Measurements from ENCODE around the gene NPTXR. TPM values are rescaled to one million over a fixed set of nuclear protein-coding genes. Genes with fewer than 3 reads are reported as not detected.

NPTXR gene
- total and polyA plus RNA-seq, 2 donors = 0.28 to 1.3 TPM

- no peak for DNase-seq (ENCODE audit: low read depth in 6 of 9, low spot score in 9 of 9)
- 96% methylated on average over 15 of the region's 15 CpGs for WGBS
- Histone ChIP-seq H3K27ac (ENCODE audit: low read depth in 1 of 2, low read length in 1 of 2) (no peak overlapping the region), H3K4me3 (ENCODE audit: low read length in 2 of 2) (no peak overlapping the region), H3K9me3 (ENCODE audit: control insufficient read depth in 2 of 2, insufficient read depth in 1 of 2, low read length in 1 of 2) (no peaks in the 10 kb centered on the region), H3K4me1 (ENCODE audit: control insufficient read depth in 2 of 2, insufficient read depth in 2 of 2, low read length in 2 of 2) (peaks cover 8 to 29% of the 10 kb centered on the region in 2 donors), H3K36me3 (ENCODE audit: control insufficient read depth in 2 of 2, insufficient read depth in 2 of 2, low read length in 1 of 2) (peaks cover 28 to 51% of the 10 kb centered on the region in 2 donors), H3K27me3 (ENCODE audit: control insufficient read depth in 2 of 2, insufficient read depth in 1 of 2, low read length in 1 of 2) (no peaks in the 10 kb centered on the region)
These were observed 22.2 kb upstream of the NPTXR start for GRCh38 chr22:38866024-38866398.

GRCh38 chr22:38865201-38866023 lies 21.6 kb upstream of the NPTXR start:
- no peaks in the 10 kb centered on the region for H3K27me3 ChIP-seq (ENCODE audit: control insufficient read depth in 2 of 2, insufficient read depth in 1 of 2, low read length in 1 of 2)
- H3K4me3 ChIP-seq (ENCODE audit: low read length in 2 of 2) = no peak overlapping the region
- no peaks in the 10 kb centered on the region for H3K9me3 ChIP-seq (ENCODE audit: control insufficient read depth in 2 of 2, insufficient read depth in 1 of 2, low read length in 1 of 2)
- H3K27ac ChIP-seq (ENCODE audit: low read depth in 1 of 2, low read length in 1 of 2) = no peak overlapping the region
- H3K36me3 ChIP-seq (ENCODE audit: control insufficient read depth in 2 of 2, insufficient read depth in 2 of 2, low read length in 1 of 2) = peaks cover 28 to 51% of the 10 kb centered on the region in 2 donors
- no peak for DNase-seq (ENCODE audit: low read depth in 6 of 9, low spot score in 9 of 9)
- WGBS = 93% methylated on average over 20 of the region's 20 CpGs
- peaks cover 3 to 26% of the 10 kb centered on the region in 2 donors for H3K4me1 ChIP-seq (ENCODE audit: control insufficient read depth in 2 of 2, insufficient read depth in 2 of 2, low read length in 2 of 2)

DNA sequence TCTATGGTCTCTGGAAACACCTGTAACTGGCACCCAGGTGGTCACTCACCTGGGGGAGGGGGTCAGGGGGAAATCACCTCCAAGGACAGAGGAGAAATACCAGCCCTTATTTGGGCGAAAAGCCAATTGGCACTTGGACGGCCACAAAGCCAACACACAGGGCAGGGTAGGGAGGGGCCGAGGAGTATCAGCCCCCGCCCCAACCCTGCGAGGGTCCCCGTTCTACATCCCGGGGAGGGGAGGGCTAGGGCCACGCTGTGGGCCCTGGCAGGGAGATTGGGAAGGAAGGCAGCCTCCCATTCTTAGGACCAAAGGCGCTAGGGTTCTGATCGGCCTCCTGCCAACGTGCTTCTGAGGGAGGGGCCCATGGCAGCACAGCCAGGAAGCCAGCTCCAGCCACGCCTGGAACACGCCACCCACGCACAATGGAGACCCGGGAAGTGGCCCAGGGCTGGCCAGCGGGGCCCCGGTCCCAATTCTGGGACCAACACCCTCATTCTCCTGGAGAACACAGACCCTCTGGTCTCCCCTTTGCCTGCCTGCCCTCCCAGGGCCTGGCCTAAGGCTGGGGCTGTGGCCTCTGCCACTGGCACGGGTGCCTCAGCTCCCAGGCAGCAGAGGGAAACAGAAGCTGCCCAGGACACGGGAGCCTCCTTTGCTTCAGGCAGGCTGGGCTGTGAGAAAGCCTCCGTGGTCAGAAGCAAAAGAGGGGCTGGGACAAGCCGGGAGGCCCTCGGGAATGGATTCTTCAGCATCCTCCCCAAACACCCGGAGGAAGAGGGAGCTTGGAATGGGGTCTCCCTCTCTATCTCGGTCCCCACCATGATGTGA lies 20.7 kb upstream of the NPTXR start:
- no peak for DNase-seq (ENCODE audit: low read depth in 6 of 9, low spot score in 9 of 9)
- H3K4me3 ChIP-seq (ENCODE audit: low read length in 2 of 2) = no peak overlapping the region
- H3K27ac ChIP-seq (ENCODE audit: low read depth in 1 of 2, low read length in 1 of 2) = no peak overlapping the region
- WGBS = 93% methylated on average over 24 of the region's 24 CpGs
- peaks cover 28 to 45% of the 10 kb centered on the region in 2 donors for H3K36me3 ChIP-seq (ENCODE audit: control insufficient read depth in 2 of 2, insufficient read depth in 2 of 2, low read length in 1 of 2)
- H3K4me1 ChIP-seq (ENCODE audit: control insufficient read depth in 2 of 2, insufficient read depth in 2 of 2, low read length in 2 of 2) = peaks cover 0 to 19% of the 10 kb centered on the region in 2 donors
- H3K9me3 ChIP-seq (ENCODE audit: control insufficient read depth in 2 of 2, insufficient read depth in 1 of 2, low read length in 1 of 2) = no peaks in the 10 kb centered on the region
- H3K27me3 ChIP-seq (ENCODE audit: control insufficient read depth in 2 of 2, insufficient read depth in 1 of 2, low read length in 1 of 2) = no peaks in the 10 kb centered on the region

GRCh38 chr22:38863531-38864131 lies 19.8 kb upstream of the NPTXR start:
- H3K27me3 ChIP-seq (ENCODE audit: control insufficient read depth in 2 of 2, insufficient read depth in 1 of 2, low read length in 1 of 2) = peaks cover 0 to under 1% of the 10 kb centered on the region in 2 donors
- WGBS = 90% methylated on average over 12 of the region's 12 CpGs
- H3K27ac ChIP-seq (ENCODE audit: low read depth in 1 of 2, low read length in 1 of 2) = no peak overlapping the region
- DNase-seq (ENCODE audit: low read depth in 6 of 9, low spot score in 9 of 9) = no peak
- no peak overlapping the region for H3K4me3 ChIP-seq (ENCODE audit: low read length in 2 of 2)
- peaks cover 28 to 36% of the 10 kb centered on the region in 2 donors for H3K36me3 ChIP-seq (ENCODE audit: control insufficient read depth in 2 of 2, insufficient read depth in 2 of 2, low read length in 1 of 2)
- H3K4me1 ChIP-seq (ENCODE audit: control insufficient read depth in 2 of 2, insufficient read depth in 2 of 2, low read length in 2 of 2) = peaks cover 0 to 10% of the 10 kb centered on the region in 2 donors
- no peaks in the 10 kb centered on the region for H3K9me3 ChIP-seq (ENCODE audit: control insufficient read depth in 2 of 2, insufficient read depth in 1 of 2, low read length in 1 of 2)

GRCh38 chr22:38862375-38863329 lies 18.8 kb upstream of the NPTXR start:
- no peak overlapping the region for H3K4me3 ChIP-seq (ENCODE audit: low read length in 2 of 2)
- H3K4me1 ChIP-seq (ENCODE audit: control insufficient read depth in 2 of 2, insufficient read depth in 2 of 2, low read length in 2 of 2) = peaks cover 0 to 8% of the 10 kb centered on the region in 2 donors
- peaks cover 25 to 26% of the 10 kb centered on the region in 2 donors for H3K36me3 ChIP-seq (ENCODE audit: control insufficient read depth in 2 of 2, insufficient read depth in 2 of 2, low read length in 1 of 2)
- DNase-seq (ENCODE audit: low read depth in 6 of 9, low spot score in 9 of 9) = no peak
- H3K9me3 ChIP-seq (ENCODE audit: control insufficient read depth in 2 of 2, insufficient read depth in 1 of 2, low read length in 1 of 2) = no peaks in the 10 kb centered on the region
- H3K27me3 ChIP-seq (ENCODE audit: control insufficient read depth in 2 of 2, insufficient read depth in 1 of 2, low read length in 1 of 2) = peaks cover 0 to 4% of the 10 kb centered on the region in 2 donors
- no peak overlapping the region for H3K27ac ChIP-seq (ENCODE audit: low read depth in 1 of 2, low read length in 1 of 2)
- 95% methylated on average over 14 of the region's 14 CpGs for WGBS

DNA sequence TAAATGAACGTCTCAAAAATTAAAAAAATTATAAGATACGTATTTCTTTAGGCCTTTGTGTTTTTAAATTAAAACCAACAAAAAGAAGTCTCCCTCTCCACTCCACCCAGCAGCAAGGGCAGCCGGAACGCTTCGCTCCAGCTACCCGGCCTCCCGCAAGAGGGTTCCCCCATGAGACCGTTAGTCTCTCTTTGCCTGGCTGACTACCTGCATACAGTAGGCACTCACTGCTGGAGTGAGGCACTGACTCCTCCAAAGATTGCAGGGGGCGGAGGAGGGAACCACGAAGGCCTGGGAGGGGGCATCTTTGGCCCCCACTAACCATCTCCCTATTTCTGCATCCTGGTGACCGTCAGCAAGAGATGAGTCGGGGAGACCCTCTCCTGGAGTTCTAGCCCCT lies 18.1 kb upstream of the NPTXR start:
- H3K9me3 ChIP-seq (ENCODE audit: control insufficient read depth in 2 of 2, insufficient read depth in 1 of 2, low read length in 1 of 2) = no peaks in the 10 kb centered on the region
- H3K27me3 ChIP-seq (ENCODE audit: control insufficient read depth in 2 of 2, insufficient read depth in 1 of 2, low read length in 1 of 2) = peaks cover 0 to 4% of the 10 kb centered on the region in 2 donors
- H3K4me1 ChIP-seq (ENCODE audit: control insufficient read depth in 2 of 2, insufficient read depth in 2 of 2, low read length in 2 of 2) = peaks cover 0 to 8% of the 10 kb centered on the region in 2 donors
- no peak overlapping the region for H3K4me3 ChIP-seq (ENCODE audit: low read length in 2 of 2)
- no peak for DNase-seq (ENCODE audit: low read depth in 6 of 9, low spot score in 9 of 9)
- 85% methylated on average over 12 of the region's 12 CpGs for WGBS
- peaks cover 18 to 19% of the 10 kb centered on the region in 2 donors for H3K36me3 ChIP-seq (ENCODE audit: control insufficient read depth in 2 of 2, insufficient read depth in 2 of 2, low read length in 1 of 2)
- no peak overlapping the region for H3K27ac ChIP-seq (ENCODE audit: low read depth in 1 of 2, low read length in 1 of 2)

DNA sequence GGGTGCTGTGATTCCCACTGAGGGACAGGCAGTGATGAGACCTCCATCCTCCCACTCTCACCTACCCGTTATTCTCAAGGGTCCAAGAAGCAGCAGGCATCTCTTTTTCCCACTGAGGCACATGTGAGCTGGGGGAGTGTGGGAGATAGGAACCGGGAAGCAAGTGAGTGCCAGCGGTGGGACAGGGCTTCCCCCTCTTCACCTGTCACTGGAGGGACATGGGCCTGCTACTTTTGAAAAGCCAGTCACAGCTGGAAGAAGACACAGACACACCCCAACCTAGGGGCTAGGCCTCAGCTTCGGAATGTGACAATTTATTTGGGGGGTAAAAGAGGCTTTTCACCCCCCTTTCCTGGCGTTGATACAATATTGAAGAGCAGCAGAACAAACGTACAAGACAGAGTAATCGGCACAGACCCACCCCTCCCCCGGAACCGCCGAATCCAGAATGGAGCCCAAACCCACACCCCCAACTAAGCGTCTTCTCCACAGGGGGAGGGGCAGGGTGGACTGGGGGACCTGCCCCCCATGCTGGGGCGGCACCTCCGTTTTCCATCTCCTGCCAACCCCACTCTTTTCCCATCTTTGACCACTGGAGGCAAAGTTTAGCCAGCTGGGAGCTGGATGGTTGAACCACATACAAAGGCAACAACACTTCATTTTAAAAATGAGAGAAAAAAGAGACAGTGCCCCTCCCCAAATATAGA lies 17.5 kb upstream of the NPTXR start:
- Histone ChIP-seq H3K27ac (ENCODE audit: low read depth in 1 of 2, low read length in 1 of 2) (no peak overlapping the region), H3K27me3 (ENCODE audit: control insufficient read depth in 2 of 2, insufficient read depth in 1 of 2, low read length in 1 of 2) (peaks cover 0 to 4% of the 10 kb centered on the region in 2 donors), H3K36me3 (ENCODE audit: control insufficient read depth in 2 of 2, insufficient read depth in 2 of 2, low read length in 1 of 2) (peaks cover 12 to 17% of the 10 kb centered on the region in 2 donors), H3K4me1 (ENCODE audit: control insufficient read depth in 2 of 2, insufficient read depth in 2 of 2, low read length in 2 of 2) (peaks cover 0 to 8% of the 10 kb centered on the region in 2 donors), H3K4me3 (ENCODE audit: low read length in 2 of 2) (no peak overlapping the region), H3K9me3 (ENCODE audit: control insufficient read depth in 2 of 2, insufficient read depth in 1 of 2, low read length in 1 of 2) (no peaks in the 10 kb centered on the region)
- 90% methylated on average over 13 of the region's 13 CpGs for WGBS
- no peak for DNase-seq (ENCODE audit: low read depth in 6 of 9, low spot score in 9 of 9)

All from thymus (tissue), 11 donors.